Occipital lobe (tissue), 2 donors: Measurements from ENCODE around the gene STYXL2. TPM values are rescaled to one million over a fixed set of nuclear protein-coding genes. Genes with fewer than 3 reads are reported as not detected.

Experiments
- DNase-seq: peaks from one replicate; lab custom pipeline; 2025; lab: John Stamatoyannopoulos, UW
- total RNA-seq: library from RNA; depleted of rRNA; stranded (reverse); fragments of >200 nt; gene quantifications from one replicate; pipeline ENCODE4 v1.2.3, GENCODE V29; 2014

Gene STYXL2
- total RNA-seq, 1 donor from 2014 or later: 0.16 TPM

- DNase-seq: no peak
Measured at GRCh38 chr1:167132301-167133010, 38.6 kb downstream of the STYXL2 start.

GRCh38 chr1:167135281-167135840 lies 41.5 kb downstream of the STYXL2 start:
- DNase-seq: no peak

GRCh38 chr1:167136191-167136614 lies 42.3 kb downstream of the STYXL2 start:
- no peak for DNase-seq

GRCh38 chr1:167136806-167137205 lies 42.9 kb downstream of the STYXL2 start:
- no peak for DNase-seq

GRCh38 chr1:167137332-167137781 lies 43.5 kb downstream of the STYXL2 start:
- no peak for DNase-seq

- DNase-seq: no peak
Measured at GRCh38 chr1:167137793-167138510, 44.1 kb downstream of the STYXL2 start.

GRCh38 chr1:167138703-167139102 lies 44.8 kb downstream of the STYXL2 start:
- no peak for DNase-seq

- DNase-seq: no peak
Measured at GRCh38 chr1:167141963-167142362, 48.1 kb downstream of the STYXL2 start.

Other genes with a start within 250 kb of the STYXL2 start
- 51.3 TPM for gene TADA1, start 217.8 kb upstream of the STYXL2 start, total RNA-seq
- 14.2 TPM for gene ILDR2, start 118.5 kb upstream of the STYXL2 start, total RNA-seq
- 1.4 TPM for gene MAEL, start 104.8 kb upstream of the STYXL2 start, total RNA-seq
- gene GPA33, start 3.7 kb upstream of the STYXL2 start, total RNA-seq: not detected
- 34.6 TPM for gene POU2F1, start 126.8 kb downstream of the STYXL2 start, total RNA-seq